D341Med (cell line): ENCODE measurements around the gene EMP2.
A peak's percentile ranks its signal among the peaks of the same experiment; 100 is the strongest.
"Not testable (repeated sequence)": the region's sequence is repeated elsewhere in the genome, so short reads cannot be mapped to it uniquely, and the experiment has no call there.

Source experiments
- DNase-seq: peaks from one replicate; pipeline ENCODE4 v3.0.0; 2012; ENCODE audit warnings: low spot score

Gene EMP2, protein sequence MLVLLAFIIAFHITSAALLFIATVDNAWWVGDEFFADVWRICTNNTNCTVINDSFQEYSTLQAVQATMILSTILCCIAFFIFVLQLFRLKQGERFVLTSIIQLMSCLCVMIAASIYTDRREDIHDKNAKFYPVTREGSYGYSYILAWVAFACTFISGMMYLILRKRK

DNA sequence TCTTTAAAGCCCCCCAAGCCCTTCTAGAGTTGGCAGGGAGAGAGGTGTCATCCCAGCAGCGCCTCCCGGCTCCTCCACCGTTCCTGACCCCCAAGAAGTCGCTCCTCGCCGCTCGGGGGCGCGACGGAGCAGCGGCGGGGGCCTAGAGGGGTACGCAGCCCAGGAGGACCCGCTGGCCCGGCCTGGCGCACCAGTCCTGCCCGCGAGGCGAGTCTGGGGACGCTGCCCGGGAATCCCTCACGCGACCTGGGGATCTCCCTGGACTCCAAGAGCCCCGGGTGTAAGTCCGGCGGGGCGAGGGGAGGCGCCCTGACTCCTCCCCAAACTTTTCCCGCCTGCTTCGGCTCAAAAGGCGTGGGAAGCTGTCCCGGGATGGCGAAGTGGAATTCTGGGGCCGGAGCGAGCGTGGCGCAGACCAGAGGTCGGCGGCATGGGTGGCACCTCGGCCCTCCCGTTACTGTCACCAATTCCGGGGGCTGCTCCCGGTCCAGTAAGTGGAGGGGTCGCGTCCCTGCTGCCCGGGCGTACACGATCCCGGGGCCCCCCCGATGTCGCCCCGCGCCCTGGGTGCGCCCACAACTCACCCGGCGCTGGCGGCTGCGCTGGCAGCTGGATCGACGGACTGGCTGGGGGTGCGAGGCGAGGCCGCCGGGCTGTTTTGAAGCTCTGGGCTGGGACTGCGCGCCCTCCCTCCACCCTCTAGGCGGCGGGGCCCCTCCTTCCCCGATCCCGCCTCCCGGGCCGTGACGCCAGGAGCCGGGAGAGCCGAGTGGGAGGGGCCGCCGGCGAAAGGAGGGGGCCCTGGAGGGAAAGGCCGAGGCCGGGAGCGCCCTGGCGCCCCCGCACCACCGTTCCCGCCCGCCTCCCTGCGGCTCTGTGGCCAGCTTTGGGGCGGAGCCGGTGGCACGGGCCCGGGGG is at the start of gene EMP2:
TSS of gene EMP2 (minus strand) at position 634 of the 918 bp plus-strand sequence. CDS start 32,981 bp downstream, outside the sequence.
- peak; percentile 89 for DNase-seq

DNA sequence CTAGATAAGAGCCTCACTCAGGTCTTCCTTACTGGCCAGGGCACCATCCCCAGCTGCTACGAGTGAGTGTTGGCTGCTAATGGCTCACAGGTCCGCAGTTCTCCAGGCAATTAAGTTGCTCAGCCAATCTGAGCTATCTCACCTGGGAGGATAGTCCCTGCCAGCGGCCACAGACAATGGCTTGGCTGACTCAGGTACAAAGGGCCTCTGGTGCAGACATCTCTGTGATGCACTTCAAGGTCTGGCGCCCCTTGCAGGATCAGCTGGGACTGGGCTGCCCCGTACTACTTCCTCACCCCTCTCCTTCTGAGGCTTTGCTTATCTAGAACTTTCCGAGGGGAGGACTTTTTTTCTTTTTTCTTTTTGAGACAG is 49.2 kb upstream of the EMP2 start:
- DNase-seq, result no peak

DNA sequence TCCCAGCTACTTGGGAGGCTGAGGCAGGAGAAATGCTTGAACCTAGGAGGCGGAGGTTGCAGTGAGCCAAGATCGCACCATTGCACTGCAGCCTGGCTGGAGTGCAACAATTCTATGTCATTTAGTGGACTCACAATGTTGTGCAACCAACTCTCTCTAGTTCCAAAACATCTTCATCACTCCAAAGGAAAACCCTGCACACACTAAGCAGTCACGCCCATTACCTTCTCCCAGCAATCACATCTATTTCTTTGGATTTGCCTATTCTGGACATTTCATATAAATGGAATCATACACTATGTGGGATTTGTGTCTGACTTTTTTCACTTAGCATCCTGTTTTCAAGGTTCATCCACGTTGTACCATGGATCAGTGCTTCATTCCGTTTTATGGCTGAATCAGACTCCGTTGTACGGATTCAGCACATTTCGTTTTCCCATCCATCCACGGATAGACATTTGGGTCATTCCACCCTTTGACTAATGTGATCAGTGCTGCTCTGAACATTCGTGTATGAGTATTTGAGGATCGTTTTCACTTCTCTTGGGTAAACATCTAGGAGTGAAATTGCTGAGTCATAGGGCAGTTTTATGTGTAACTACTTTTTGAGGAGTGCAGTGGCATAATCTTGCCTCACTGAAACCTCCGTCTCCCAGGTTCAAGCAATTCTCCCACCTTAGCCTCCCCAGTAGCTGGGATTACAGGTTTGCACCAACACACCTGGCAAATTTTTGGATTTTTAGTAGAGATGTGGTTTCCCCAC is 45.4 kb upstream of the EMP2 start:
- no peak for DNase-seq

DNA sequence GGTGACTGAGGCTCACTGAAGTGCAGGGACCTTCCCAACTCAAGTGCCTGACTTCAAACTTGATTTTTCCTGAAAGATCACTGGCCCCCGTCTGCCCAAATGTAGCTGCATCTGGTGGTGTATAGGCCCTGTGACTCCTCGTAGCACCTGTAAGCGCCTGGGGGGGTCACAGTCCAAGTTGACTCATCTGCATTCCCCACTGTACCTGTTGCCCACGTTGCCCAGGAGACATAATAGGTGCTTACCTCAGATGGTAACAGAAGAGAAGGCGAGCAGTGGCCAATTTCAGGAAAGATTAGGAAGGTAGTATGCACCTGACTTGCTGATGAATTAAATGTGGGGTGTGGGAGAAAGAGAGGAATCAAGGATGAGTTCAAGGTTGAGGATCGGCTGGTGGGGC is 44.1 kb upstream of the EMP2 start:
- DNase-seq, result no peak

DNA sequence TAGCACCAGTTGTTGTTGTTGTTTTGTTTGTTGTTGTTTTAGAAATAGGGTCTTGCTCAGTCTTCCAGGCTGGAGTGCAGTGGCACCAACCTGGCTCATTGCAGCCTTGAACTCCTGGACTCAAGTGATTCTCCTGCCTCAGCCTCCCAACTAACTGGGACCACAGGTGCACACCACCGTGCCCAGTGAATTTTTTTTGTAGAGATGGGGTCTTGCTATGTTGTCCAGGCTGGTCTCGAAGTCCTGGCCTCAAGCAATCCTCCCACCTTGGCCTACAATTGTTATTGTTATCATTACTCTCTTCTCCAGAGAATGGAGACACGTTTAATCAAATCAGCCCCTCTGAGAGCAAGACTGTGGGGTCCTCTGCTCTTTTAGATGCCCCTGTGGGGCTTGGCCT is 42.7 kb upstream of the EMP2 start:
- DNase-seq, result no peak

DNA sequence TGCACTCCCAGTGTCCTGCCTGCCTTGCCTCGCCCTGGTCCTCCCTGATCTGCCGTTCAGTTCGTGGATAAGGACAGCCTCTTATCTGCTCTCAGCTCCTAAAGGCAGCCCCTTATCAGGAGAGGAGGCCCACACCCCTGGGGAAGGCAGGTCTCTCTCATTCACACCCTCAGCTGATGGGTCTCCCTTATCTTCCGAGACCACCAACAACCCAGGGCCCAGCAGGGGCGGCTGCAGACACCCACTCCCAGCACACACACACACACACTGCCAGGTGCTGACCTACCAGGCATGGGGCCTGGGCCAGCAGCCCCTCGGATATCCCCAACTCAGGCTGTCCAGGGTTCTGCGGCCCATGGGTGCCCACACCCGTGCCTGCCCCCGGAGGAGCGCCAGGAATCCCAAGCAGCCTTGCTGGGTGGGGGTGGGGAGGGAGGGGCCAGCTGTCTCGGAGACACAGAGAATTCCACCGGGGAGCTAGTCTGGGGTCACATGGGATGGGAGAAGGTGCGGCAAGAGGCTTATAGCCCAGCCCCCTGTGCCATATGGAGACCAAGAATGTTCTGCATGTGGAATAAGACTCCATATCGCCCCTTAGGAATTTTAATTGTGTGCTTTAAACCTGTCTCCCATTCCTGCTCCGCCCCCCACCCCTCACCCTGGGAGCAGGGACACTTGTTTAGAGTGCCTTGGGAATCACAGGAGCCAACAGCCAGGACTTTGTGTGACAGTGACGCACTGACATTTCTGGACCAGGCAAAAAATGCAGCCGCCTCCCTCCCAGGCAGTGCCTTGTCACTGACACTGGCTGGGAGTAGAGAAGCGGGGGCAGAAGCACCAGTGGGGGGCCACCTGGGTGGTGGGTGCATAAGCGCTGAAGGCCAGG is 41.9 kb upstream of the EMP2 start:
- peak; percentile 81 for DNase-seq

DNA sequence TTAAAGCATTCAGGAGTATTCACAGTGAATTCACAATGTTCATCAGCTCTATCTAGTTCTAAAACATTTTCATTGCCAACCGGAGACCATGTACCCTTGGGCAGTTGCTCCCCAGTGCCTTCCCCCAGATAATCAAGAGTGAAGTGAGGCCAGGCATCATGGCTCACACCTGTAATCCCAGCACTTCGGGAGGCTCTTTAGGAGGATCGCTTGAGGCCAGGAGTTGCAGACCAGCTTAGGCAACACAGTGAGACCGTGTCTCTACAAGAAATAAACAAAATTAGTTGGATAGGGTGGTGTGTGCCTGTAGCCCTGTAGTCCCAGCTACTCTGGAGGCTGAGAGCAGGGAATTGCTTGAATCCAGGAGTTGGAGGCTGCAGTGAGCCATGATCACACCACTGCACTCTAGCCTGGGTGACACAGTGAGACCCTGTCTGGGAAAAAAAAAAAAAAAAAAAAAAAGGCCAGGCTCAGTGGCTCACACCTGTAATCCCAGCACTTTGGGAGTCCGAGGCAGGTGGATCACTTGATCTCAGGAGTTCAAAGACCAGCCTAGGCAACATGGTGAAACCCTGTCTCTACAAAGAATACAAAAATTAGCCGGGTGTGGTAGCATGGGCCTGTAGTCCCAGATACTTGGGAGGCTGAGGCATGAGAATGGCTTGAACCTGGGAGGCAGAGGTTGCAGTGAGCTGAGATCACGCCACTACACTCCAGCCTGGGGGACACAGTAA is 41.0 kb upstream of the EMP2 start:
- not testable (repeated sequence) for DNase-seq

DNA sequence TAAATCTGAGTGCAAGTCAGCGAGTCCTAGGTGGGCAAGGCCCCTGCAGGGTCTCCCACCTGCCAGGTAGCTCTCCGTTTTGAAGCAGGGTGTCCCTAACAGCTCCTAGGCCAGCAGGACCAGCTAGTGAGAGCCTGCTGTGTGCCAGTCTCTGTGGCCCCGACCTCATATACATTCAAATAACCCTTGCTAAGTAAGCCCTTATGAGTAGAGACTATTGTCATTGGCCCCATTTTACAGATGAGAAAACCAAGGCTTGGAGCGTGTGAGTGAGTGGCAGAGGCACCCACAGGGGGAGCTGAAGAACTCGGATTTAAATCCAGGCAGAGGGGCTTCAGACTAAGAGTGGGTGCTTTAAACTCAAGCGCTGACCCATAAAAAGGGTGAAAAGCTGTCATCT is 39.7 kb upstream of the EMP2 start:
- no peak for DNase-seq

DNA sequence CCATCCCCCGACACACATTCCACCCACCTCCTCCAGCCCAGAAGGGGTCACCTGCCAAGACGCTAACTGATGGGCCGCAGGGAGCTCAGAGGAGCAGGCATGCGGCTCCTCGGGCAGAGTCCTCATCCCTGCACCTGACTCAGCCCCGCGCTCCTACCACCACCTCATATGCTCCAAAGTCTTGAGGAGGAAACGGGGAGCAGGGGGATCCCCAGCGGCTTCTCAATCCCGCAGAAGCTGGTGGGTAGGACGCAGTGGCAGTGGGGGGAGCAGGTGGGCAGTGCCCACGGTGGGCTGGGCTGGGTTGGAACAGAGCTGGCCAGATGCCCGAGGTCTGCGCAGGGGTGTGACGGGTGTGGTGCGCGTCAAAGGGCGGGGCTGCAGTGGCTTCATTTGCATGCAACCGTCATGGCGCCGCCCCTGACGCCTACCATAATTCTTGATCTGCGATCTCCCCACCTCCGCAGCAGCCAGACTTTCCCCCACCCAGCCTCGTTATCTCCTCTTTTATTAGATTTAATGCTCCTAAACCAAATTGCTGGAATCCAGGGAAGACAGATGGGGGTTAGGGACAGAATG is 39.0 kb upstream of the EMP2 start:
- peak; percentile 65 for DNase-seq

DNA sequence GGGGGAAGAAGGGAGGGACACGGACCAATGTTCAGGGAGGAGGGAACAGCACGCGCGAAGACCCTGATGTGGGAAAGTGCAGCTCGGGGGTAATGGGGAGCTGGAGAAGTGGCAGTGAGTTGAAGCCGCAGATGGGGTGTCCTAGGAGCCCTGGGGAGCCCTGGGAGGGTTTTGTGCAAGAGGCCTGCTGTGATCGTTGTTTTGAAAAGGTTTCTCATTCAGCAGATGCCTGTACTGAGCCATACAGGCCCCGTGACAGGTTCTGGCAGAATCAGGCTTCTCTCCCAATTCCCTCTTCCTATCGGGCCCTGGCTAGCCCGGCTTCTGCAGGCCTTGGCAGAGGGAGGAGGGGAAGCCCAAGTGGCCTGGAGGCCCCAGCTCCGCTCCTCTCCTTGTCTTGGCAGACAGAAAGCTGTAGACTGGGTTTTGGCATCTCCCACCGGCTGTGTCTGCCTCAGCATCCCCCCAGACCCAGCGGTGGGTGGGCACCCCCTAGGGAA is 38.4 kb upstream of the EMP2 start:
- DNase-seq, result no peak

DNA sequence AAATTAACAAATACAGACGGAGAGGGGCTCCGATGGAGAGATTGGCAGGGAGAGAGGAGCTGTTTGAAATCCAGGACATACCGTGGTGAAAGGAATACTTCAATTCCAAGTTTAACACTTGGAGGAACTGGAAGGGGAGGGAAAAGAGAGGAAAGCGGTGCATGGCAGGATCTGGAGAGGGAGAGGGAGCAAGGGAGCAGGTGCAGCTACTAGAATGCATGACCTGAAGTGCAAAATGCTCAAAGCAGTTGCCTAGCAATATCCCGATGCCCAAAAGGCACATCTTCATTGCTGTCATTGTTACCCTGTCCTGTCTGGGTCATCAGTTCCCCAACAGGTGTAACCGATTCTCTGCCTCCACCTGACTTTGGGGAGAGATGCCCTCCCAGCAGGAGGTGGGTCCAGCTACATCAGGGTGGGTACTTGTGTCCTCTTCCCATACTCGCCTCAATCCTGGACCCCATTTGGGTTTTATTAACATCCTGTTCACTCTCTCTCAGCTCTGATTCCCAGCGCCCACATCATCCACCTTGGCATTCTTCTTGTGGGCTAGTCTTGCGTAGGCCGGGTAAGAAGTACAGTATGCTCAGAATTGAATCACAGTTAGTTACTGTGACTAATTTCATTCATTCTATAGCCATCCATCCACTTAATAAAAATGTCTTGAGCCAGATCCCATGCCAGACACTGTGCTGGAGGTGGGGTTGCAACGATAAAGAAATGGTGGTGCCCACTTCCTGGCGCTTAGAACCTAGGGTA is 37.4 kb upstream of the EMP2 start:
- no peak for DNase-seq

DNA sequence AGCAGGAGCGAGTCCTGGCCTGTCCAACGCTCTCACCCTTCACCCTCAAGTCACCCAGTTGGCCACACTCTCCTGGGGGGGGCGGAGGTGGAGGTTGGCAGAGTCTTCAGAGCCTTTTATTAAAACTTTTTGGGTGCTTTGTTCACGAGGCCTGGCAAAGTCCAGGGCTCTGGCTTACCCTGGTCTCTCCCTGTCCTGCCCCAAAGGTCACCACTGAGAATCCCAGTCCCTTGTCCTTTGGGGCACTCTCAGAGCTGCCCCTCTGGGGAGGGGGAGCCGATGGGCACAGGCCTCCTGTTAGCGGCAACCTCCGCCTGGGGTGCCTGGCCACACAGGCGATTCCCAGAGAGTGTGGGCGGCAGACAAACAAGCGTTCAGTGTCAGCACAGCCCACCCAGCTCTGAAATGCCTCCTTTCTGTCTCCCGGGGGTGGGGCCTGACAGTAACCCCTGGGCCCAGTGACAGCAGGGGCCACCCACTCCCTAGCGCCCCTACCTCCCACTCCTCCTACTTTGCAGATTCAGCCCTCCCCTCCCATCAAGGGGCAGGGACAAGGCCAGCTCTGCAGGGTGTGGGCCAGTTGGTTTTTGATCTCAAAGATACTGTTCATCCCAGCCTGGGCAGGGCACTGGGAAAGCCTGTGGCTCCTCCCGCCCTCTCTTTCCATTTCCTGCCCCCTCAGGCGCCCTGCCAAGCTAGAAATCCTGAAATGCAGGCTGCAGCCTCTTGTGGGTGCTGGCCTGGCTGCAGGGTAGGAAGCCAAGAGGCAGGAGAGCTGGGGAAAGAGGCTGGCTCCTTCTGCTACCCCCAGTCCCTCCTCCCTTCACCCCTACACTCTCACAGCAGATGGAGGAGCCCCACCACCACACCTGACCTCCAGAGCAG is 36.6 kb upstream of the EMP2 start:
- peak; percentile 62 for DNase-seq

DNA sequence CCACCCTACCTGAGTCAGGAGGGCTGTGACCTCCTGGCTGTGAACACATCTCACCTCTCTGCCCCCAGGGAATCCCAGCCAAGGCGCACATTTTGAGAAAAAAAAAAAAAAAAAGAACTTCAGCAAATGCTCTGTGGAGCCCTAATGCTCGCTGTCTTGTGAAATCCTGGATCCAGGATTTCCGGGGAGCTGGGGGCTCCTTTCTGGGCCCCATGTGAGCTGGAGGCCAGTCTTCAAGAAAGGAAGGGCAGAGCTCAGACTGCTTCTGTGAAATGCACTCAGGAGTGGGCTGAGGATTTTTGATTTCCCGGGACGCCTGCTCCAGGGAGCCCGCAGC is 36.0 kb upstream of the EMP2 start:
- no peak for DNase-seq

DNA sequence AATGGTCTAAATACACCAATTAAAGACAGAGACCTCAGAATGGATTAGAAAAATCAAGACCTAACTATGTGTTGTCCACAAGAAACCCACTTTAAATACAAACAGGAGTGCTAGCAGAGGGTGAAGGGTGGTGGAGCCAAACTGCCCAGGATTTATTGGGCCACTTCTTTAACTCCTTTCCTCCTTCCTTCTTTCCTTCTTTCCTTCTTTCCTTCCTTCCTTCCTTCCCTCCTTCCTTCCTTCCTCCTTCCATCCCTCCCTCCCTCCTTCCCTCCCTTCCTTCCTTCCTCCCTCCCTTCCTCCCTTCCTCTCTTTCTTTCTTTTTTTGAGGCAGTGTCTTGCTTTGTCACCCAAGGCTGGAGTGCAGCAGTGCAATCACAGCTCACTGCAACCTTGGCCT is 34.3 kb upstream of the EMP2 start:
- no peak for DNase-seq

DNA sequence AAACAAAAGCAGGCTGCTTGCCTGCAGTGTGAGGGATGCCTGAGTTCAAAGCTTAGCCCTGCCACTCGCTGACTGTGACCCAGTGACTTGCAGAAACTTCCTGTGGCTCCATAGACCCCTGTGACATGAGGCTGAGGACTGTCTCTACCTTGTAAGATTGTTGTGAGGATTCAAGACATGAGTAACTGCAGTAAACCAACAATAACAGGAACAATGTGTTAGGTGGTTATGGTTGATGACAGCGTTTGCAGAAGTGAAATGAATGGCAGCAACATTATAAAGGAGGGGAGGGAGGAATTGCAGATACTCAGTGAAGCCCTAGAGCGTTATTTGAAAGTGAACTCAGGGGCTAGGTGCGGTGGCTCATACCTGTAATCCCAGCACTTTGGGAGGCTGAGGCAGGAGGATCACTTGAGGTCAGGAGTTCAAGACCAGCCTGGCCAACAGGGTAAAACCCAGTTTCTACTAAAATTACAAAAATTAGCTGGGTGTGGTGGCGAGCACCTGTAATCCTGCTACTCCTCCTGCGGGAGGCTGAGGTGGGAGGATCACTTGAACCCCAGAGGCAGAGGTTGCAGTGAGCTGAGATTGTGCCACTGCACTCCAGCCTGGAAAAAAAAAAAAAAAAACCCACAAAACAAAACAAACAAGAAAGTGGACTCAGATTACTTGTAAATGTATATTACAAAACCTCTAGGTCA is 33.5 kb upstream of the EMP2 start:
- no peak for DNase-seq

DNA sequence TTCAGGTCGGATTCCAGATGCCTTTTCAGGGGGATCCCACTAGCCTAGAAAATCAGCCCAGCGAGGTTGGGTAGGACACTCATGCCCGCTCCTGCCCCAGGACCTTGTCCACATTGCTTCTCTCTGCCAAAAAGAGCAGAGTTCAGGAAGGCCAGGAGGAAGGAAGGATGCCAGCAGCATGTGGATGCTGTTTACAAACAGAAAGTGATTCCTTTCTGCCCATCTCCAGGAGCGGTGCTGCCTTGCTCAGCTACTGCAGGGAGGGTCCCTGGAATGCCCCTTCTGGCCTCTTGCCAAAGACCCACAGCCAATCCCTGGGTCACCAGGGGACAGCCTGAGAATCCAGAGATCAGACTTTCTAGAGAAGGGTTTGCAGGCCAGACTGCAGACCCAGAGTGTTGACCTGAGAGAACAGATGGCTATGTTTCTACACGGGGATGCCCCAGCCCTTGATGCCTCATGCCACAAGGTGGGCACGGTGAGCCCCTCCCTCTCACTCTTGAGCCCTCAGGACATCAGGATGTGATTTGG is 32.3 kb upstream of the EMP2 start:
- DNase-seq, result no peak

DNA sequence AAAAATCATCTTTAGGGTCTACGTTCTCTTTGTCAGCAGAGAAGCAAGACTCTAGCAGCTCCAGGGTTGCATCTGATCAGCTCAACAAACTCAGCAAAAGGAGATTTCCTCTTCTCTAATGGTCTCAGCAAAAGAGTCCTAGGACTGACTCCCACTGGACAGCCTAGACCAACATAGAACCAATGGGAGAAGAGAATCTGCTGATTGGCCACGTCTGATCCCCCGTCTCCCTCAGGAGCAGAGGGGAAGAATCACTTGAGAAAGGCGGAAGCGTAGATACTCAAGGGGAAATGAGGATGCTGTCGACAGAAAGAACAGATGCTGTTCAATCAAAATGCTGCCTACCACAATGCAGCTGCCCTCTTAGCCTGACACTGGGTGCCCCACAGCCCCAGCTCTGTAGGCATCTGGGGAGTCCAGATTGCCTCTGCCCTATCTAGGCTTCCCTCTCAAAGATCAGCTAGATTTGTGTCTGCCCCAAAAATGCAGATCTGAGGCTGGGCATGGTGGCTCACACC is 31.5 kb upstream of the EMP2 start:
- no peak for DNase-seq
